Measurements from ENCODE around the gene SVIL.

The SVIL gene

GRCh38 chr10:29634764-29635625 is at the start of gene SVIL:
Gene SVIL (minus strand): TSS chr10:29634971. CDS start chr10:29555058, 79,913 bp downstream.
- no peak for DNase-seq (ENCODE audit: low read depth, low spot score)

GRCh38 chr10:29681676-29682448 is 47.1 kb upstream of the SVIL start:
- DNase-seq (ENCODE audit: low read depth, low spot score) = peak; percentile 39

GRCh38 chr10:29680091-29680490 is 45.3 kb upstream of the SVIL start:
- no peak for DNase-seq (ENCODE audit: low read depth, low spot score)

- DNase-seq (ENCODE audit: low read depth, low spot score) = no peak
Measured at GRCh38 chr10:29676732-29677131, 42.0 kb upstream of the SVIL start.

GRCh38 chr10:29675984-29676383 is 41.2 kb upstream of the SVIL start:
- DNase-seq (ENCODE audit: low read depth, low spot score) = no peak

- DNase-seq (ENCODE audit: low read depth, low spot score) = no peak
Measured at GRCh38 chr10:29671968-29672367, 37.2 kb upstream of the SVIL start.

- DNase-seq (ENCODE audit: low read depth, low spot score) = no peak
Measured at GRCh38 chr10:29671228-29671780, 36.5 kb upstream of the SVIL start.

GRCh38 chr10:29670761-29671160 is 36.0 kb upstream of the SVIL start:
- no peak for DNase-seq (ENCODE audit: low read depth, low spot score)

- DNase-seq (ENCODE audit: low read depth, low spot score) = no peak
Measured at GRCh38 chr10:29669149-29669548, 34.4 kb upstream of the SVIL start.

- no peak for DNase-seq (ENCODE audit: low read depth, low spot score)
Measured at GRCh38 chr10:29668628-29669027, 33.9 kb upstream of the SVIL start.

GRCh38 chr10:29667191-29667590 is 32.4 kb upstream of the SVIL start:
- DNase-seq (ENCODE audit: low read depth, low spot score) = no peak

- no peak for DNase-seq (ENCODE audit: low read depth, low spot score)
Measured at GRCh38 chr10:29666201-29666600, 31.4 kb upstream of the SVIL start.

- DNase-seq (ENCODE audit: low read depth, low spot score) = no peak
Measured at GRCh38 chr10:29663718-29664117, 28.9 kb upstream of the SVIL start.

- peak; percentile 43 for DNase-seq (ENCODE audit: low read depth, low spot score)
Measured at GRCh38 chr10:29658984-29659965, 24.5 kb upstream of the SVIL start.

GRCh38 chr10:29657719-29658274 is 23.0 kb upstream of the SVIL start:
- no peak for DNase-seq (ENCODE audit: low read depth, low spot score)

- DNase-seq (ENCODE audit: low read depth, low spot score) = no peak
Measured at GRCh38 chr10:29656451-29656992, 21.8 kb upstream of the SVIL start.

GRCh38 chr10:29652192-29652591 is 17.4 kb upstream of the SVIL start:
- DNase-seq (ENCODE audit: low read depth, low spot score) = no peak

- no peak for DNase-seq (ENCODE audit: low read depth, low spot score)
Measured at GRCh38 chr10:29651767-29652166, 17.0 kb upstream of the SVIL start.

GRCh38 chr10:29650552-29650944 is 15.8 kb upstream of the SVIL start:
- no peak for DNase-seq (ENCODE audit: low read depth, low spot score)
